ENCODE measurements around the gene LPO.
A peak's percentile ranks its signal among the peaks of the same experiment; 100 is the strongest.

LPO gene

DNA sequence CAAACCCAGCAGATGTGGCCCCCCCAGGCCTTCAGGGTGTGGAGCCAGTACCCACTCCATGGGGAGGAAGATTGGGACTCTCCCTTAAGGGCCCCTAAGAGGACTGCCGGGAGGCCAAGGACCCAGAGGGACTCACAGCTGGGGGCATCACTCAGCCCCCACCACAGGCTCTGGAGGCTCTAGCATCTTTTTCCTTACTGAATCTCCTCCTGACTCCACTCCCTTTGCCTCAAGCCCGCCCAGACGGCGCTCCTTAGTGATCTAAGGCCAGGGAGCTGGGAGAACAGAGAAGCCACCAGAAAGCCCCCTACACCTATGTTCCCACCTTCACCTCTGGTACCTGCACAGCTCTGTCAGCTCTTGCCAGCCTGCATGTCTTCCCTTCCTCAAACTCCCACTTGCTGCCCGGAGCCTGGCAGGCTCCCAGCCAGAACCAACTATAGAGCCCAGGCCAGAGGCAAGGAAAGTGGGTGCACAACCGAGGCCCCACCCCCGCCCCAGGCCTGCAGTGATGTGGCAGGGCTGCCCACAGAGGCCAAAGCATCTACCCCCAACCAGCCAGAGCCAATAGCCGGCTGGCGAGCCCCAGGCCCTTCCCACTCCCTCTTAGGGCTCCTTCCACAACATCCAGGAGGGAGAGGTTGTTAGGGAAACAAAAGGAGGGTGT is 64.7 kb downstream of the LPO start:
- no peak overlapping the region for H3K27ac ChIP-seq (ENCODE audit: insufficient read depth, low read length, poor library complexity, severe bottlenecking)
- H3K4me3 ChIP-seq (ENCODE audit: insufficient read depth, low read depth, low read length, poor library complexity, severe bottlenecking): no peak overlapping the region
- DNase-seq: no peak
- no peaks in the 10 kb centered on the region for H3K27me3 ChIP-seq (replicated peaks; ENCODE audit: control insufficient read depth, insufficient read depth, low read length, poor library complexity, severe bottlenecking)
- no peaks in the 10 kb centered on the region for H3K9me3 ChIP-seq (ENCODE audit: control insufficient read depth, low read length)
- no peaks in the 10 kb centered on the region for H3K4me1 ChIP-seq (ENCODE audit: control insufficient read depth, insufficient read depth, low read length, poor library complexity, severe bottlenecking)
- peaks cover 13% of the 10 kb centered on the region for H3K36me3 ChIP-seq (ENCODE audit: control insufficient read depth, insufficient read depth, low read length)

GRCh38 chr17:58303971-58304749 is 65.8 kb downstream of the LPO start:
- H3K36me3 ChIP-seq (ENCODE audit: control insufficient read depth, insufficient read depth, low read length): peaks cover 13% of the 10 kb centered on the region
- DNase-seq: peak; percentile 28 to 41 (median 29)

GRCh38 chr17:58304750-58305486 is 66.5 kb downstream of the LPO start:
- Histone ChIP-seq H3K27me3 (replicated peaks; ENCODE audit: control insufficient read depth, insufficient read depth, low read length, poor library complexity, severe bottlenecking) (no peaks in the 10 kb centered on the region), H3K36me3 (ENCODE audit: control insufficient read depth, insufficient read depth, low read length) (peaks cover 13% of the 10 kb centered on the region), H3K4me1 (ENCODE audit: control insufficient read depth, insufficient read depth, low read length, poor library complexity, severe bottlenecking) (no peaks in the 10 kb centered on the region), H3K4me3 (ENCODE audit: insufficient read depth, low read depth, low read length, poor library complexity, severe bottlenecking) (no peak overlapping the region), H3K27ac (ENCODE audit: insufficient read depth, low read length, poor library complexity, severe bottlenecking) (no peak overlapping the region), H3K9me3 (ENCODE audit: control insufficient read depth, low read length) (no peaks in the 10 kb centered on the region)
- DNase-seq: no peak

More at GRCh38 chr17:58303971-58304749, 65.8 kb downstream of the LPO start:
- Histone ChIP-seq H3K27ac (ENCODE audit: insufficient read depth, low read length, poor library complexity, severe bottlenecking) (no peak overlapping the region), H3K27me3 (replicated peaks; ENCODE audit: control insufficient read depth, insufficient read depth, low read length, poor library complexity, severe bottlenecking) (no peaks in the 10 kb centered on the region), H3K4me1 (ENCODE audit: control insufficient read depth, insufficient read depth, low read length, poor library complexity, severe bottlenecking) (no peaks in the 10 kb centered on the region), H3K4me3 (ENCODE audit: insufficient read depth, low read depth, low read length, poor library complexity, severe bottlenecking) (no peak overlapping the region), H3K9me3 (ENCODE audit: control insufficient read depth, low read length) (no peaks in the 10 kb centered on the region)

- no peak for DNase-seq
- H3K27ac ChIP-seq (ENCODE audit: insufficient read depth, low read length, poor library complexity, severe bottlenecking): no peak overlapping the region
- no peaks in the 10 kb centered on the region for H3K9me3 ChIP-seq (ENCODE audit: control insufficient read depth, low read length)
- peaks cover 13% of the 10 kb centered on the region for H3K36me3 ChIP-seq (ENCODE audit: control insufficient read depth, insufficient read depth, low read length)
- no peaks in the 10 kb centered on the region for H3K27me3 ChIP-seq (replicated peaks; ENCODE audit: control insufficient read depth, insufficient read depth, low read length, poor library complexity, severe bottlenecking)
- H3K4me3 ChIP-seq (ENCODE audit: insufficient read depth, low read depth, low read length, poor library complexity, severe bottlenecking): no peak overlapping the region
- no peaks in the 10 kb centered on the region for H3K4me1 ChIP-seq (ENCODE audit: control insufficient read depth, insufficient read depth, low read length, poor library complexity, severe bottlenecking)
Measured at GRCh38 chr17:58305626-58306025, 67.2 kb downstream of the LPO start.

- Histone ChIP-seq H3K4me3 (ENCODE audit: insufficient read depth, low read depth, low read length, poor library complexity, severe bottlenecking) (no peak overlapping the region), H3K9me3 (ENCODE audit: control insufficient read depth, low read length) (no peaks in the 10 kb centered on the region), H3K27me3 (replicated peaks; ENCODE audit: control insufficient read depth, insufficient read depth, low read length, poor library complexity, severe bottlenecking) (no peaks in the 10 kb centered on the region), H3K36me3 (ENCODE audit: control insufficient read depth, insufficient read depth, low read length) (peaks cover 13% of the 10 kb centered on the region), H3K4me1 (ENCODE audit: control insufficient read depth, insufficient read depth, low read length, poor library complexity, severe bottlenecking) (no peaks in the 10 kb centered on the region), H3K27ac (ENCODE audit: insufficient read depth, low read length, poor library complexity, severe bottlenecking) (no peak overlapping the region)
- DNase-seq: no peak
Measured at GRCh38 chr17:58306131-58306951, 68.0 kb downstream of the LPO start.

DNA sequence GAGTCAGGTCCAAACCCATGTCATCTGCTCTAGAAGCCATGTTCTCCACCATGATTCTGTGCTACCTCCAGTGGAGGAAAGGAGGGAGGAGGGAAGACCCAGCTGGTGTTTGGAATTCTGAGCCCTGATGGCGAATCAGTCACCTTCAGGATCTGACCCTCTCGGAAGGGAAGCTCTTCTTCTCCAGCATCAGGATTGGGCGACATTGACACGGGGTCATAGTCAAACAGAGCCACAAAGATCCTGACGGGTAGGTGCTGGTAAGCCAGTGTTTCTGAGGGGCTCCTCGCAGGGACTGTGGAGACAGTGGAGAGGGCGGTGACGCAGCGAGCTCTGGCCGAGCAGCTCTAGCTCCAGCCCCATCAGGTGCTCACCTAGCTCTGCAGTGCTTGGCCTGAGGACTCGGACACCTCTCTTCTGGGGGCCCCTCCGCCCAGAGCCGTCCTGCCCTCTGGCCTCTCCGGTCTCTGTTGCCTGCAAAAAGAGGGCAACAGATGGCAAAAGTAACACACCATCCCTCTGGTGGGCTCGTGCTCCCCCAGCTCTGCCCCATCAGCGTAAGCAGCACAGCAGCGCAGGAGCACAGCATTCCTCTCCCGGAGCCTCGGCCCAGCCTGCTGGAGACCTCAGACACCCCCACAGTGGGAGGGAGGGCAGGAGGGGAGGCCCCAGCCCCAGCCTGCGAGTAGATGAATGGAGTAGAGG is 69.2 kb downstream of the LPO start:
- Histone ChIP-seq H3K27ac (ENCODE audit: insufficient read depth, low read length, poor library complexity, severe bottlenecking) (no peak overlapping the region), H3K27me3 (replicated peaks; ENCODE audit: control insufficient read depth, insufficient read depth, low read length, poor library complexity, severe bottlenecking) (no peaks in the 10 kb centered on the region), H3K4me1 (ENCODE audit: control insufficient read depth, insufficient read depth, low read length, poor library complexity, severe bottlenecking) (no peaks in the 10 kb centered on the region), H3K36me3 (ENCODE audit: control insufficient read depth, insufficient read depth, low read length) (peaks cover 13% of the 10 kb centered on the region), H3K9me3 (ENCODE audit: control insufficient read depth, low read length) (no peaks in the 10 kb centered on the region), H3K4me3 (ENCODE audit: insufficient read depth, low read depth, low read length, poor library complexity, severe bottlenecking) (no peak overlapping the region)
- DNase-seq: no peak

DNA sequence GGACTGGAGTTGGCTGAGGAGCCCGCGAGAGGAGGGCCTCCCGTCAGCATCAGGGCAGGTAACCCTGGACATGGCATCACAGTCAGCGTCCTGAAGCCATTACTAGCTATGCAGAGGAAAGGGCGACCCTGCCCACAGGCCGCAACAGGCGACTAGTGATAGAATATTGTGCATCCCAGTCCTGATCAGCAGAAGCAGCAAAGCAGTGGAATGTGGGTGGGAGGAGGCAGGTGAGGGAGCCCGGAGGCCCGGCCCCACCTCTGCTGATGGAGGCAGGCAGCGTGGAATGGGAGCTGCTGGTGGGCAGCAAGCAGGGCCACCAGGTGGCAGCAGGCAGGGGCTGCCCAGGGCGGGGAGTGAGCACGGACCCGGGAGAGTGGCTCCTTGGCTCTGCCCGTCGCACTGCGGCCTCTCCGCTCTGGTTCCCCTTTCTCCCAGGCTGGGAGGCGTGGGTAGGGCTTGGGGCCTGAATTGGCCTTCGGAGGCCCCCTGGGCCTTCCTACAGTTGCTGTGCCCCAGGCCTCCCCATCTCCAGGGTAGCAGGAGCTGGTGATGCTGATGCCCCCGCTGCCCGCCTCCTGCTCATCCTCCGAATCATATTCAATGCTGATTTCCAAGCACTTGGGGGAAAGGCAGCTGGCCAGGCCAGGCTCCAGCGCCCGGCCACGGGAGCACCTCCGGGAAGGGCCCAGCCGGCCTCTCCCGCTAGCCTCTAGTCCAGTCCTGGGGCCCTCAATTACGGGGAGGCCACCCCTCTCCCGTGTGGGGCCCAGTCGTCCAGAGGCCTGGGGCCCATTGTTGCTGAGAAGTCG is 70.0 kb downstream of the LPO start:
- DNase-seq: no peak
- H3K4me1 ChIP-seq (ENCODE audit: control insufficient read depth, insufficient read depth, low read length, poor library complexity, severe bottlenecking): no peaks in the 10 kb centered on the region
- H3K4me3 ChIP-seq (ENCODE audit: insufficient read depth, low read depth, low read length, poor library complexity, severe bottlenecking): no peak overlapping the region
- no peak overlapping the region for H3K27ac ChIP-seq (ENCODE audit: insufficient read depth, low read length, poor library complexity, severe bottlenecking)
- no peaks in the 10 kb centered on the region for H3K9me3 ChIP-seq (ENCODE audit: control insufficient read depth, low read length)
- no peaks in the 10 kb centered on the region for H3K27me3 ChIP-seq (replicated peaks; ENCODE audit: control insufficient read depth, insufficient read depth, low read length, poor library complexity, severe bottlenecking)
- peaks cover 13% of the 10 kb centered on the region for H3K36me3 ChIP-seq (ENCODE audit: control insufficient read depth, insufficient read depth, low read length)

DNA sequence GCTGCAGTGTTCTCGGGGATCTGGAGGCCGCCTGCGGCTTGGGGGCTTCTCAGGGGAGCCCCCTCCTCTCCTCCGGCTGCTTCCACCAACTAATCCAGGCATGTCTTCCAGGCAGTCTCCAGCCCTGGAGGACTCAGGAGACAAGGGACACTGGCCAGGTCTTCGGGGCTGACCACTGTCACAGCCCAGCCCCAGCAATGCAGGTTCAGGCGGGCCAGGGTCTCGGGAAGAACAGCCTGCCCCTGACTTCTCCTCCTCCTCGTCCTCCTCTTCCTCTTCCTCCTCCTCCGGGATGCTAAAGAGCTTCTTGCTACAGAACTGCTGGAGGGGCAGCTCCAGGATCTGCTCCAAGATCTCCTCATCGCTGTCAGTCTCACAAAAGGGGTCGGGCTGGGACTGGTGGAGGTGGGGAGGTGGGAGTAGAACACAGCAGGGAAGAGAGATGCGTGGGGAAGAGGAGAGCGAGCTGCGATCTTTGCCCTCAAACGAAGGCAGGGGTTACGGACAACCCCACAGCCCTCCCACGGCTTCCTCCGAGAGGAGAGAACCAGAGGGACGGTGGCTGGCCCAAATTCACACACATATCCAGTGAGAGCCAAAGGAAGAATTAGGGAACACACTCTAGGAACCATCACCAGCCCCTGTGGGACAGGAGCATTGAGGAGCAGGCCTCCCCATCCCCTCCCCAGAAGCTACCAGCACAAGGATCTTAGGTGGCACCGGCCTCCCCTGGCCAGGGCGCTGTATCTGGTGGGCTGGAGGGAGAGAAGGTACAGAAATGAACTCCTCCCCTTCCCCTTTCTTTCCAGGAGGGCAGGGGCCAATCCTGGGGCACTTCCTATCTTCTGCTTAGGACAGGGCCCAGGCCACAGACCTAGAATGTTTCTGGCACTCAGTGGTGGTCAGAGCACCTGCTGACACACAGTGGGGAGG is 70.9 kb downstream of the LPO start:
- H3K9me3 ChIP-seq (ENCODE audit: control insufficient read depth, low read length): no peaks in the 10 kb centered on the region
- peaks cover 15% of the 10 kb centered on the region for H3K36me3 ChIP-seq (ENCODE audit: control insufficient read depth, insufficient read depth, low read length)
- H3K27me3 ChIP-seq (replicated peaks; ENCODE audit: control insufficient read depth, insufficient read depth, low read length, poor library complexity, severe bottlenecking): no peaks in the 10 kb centered on the region
- H3K4me1 ChIP-seq (ENCODE audit: control insufficient read depth, insufficient read depth, low read length, poor library complexity, severe bottlenecking): no peaks in the 10 kb centered on the region
- no peak for DNase-seq
- H3K4me3 ChIP-seq (ENCODE audit: insufficient read depth, low read depth, low read length, poor library complexity, severe bottlenecking): no peak overlapping the region
- no peak overlapping the region for H3K27ac ChIP-seq (ENCODE audit: insufficient read depth, low read length, poor library complexity, severe bottlenecking)
